Stimulated activated CD8-positive, alpha-beta memory T cell treated with anti-CD3 and anti-CD28 coated beads, Interleukin-12 subunit alpha, Interleukin-12 subunit beta, amount 100 ng/mL, for 4 hours (primary cell): ENCODE results near the gene TMCC3.
"Not testable (repeated sequence)": the region's sequence is repeated elsewhere in the genome, so short reads cannot be mapped to it uniquely, and the experiment has no call there.

Source experiments
- DNase-seq: peaks from one replicate; pipeline ENCODE4 v3.0.0-alpha.2; 2020; ENCODE audit warnings: low read depth

The TMCC3 gene

GRCh38 chr12:94650143-94651056, at the start of gene TMCC3:
Gene TMCC3 (minus strand): TSS chr12:94650557. CDS start chr12:94650430, 127 bp downstream.
- DNase-seq = peak; percentile 9

GRCh38 chr12:94699801-94700200, 49.4 kb upstream of the TMCC3 start:
- DNase-seq = no peak

- DNase-seq = no peak
Measured at GRCh38 chr12:94698578-94698977, 48.2 kb upstream of the TMCC3 start.

- DNase-seq = no peak
Measured at GRCh38 chr12:94697631-94698030, 47.3 kb upstream of the TMCC3 start.

GRCh38 chr12:94694732-94695131, 44.4 kb upstream of the TMCC3 start:
- no peak for DNase-seq

GRCh38 chr12:94692826-94693225, 42.5 kb upstream of the TMCC3 start:
- DNase-seq = not testable (repeated sequence)

GRCh38 chr12:94690198-94690771, 39.9 kb upstream of the TMCC3 start:
- no peak for DNase-seq

GRCh38 chr12:94689646-94690036, 39.3 kb upstream of the TMCC3 start:
- DNase-seq = no peak

- no peak for DNase-seq
Measured at GRCh38 chr12:94689002-94689645, 38.8 kb upstream of the TMCC3 start.

- no peak for DNase-seq
Measured at GRCh38 chr12:94687891-94688290, 37.5 kb upstream of the TMCC3 start.

- no peak for DNase-seq
Measured at GRCh38 chr12:94686834-94687628, 36.7 kb upstream of the TMCC3 start.

- no peak for DNase-seq
Measured at GRCh38 chr12:94684416-94685142, 34.2 kb upstream of the TMCC3 start.

GRCh38 chr12:94679554-94680195, 29.3 kb upstream of the TMCC3 start:
- no peak for DNase-seq

GRCh38 chr12:94678849-94679248, 28.5 kb upstream of the TMCC3 start:
- no peak for DNase-seq

GRCh38 chr12:94678379-94678778, 28.0 kb upstream of the TMCC3 start:
- no peak for DNase-seq

GRCh38 chr12:94677778-94678177, 27.4 kb upstream of the TMCC3 start:
- DNase-seq = no peak

- DNase-seq = no peak
Measured at GRCh38 chr12:94676922-94677321, 26.6 kb upstream of the TMCC3 start.

GRCh38 chr12:94676031-94676641, 25.8 kb upstream of the TMCC3 start:
- peak; percentile 1 for DNase-seq

- no peak for DNase-seq
Measured at GRCh38 chr12:94674835-94675234, 24.5 kb upstream of the TMCC3 start.

- no peak for DNase-seq
Measured at GRCh38 chr12:94674051-94674451, 23.7 kb upstream of the TMCC3 start.

GRCh38 chr12:94673496-94673895, 23.1 kb upstream of the TMCC3 start:
- DNase-seq = no peak
